Measurements from ENCODE around the gene TARBP1.

The TARBP1 gene

DNA sequence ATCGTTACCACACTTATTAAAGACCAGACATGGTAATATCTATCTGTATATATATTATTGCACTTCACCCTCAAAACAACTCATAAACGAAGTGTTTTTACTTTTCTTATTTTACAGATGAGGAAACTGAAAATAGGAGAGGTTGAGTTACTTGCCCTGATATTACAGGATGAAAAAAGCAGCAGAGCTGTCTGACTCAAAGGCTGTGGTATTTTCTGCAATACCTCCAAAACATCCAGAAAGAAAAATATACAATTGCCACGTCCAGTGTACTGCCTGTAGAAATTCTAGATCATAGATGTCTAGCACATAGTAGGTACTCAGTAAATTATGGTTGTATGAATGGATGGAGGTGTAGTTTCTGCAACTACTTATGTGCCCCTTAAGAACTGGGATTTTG lies 5.2 kb upstream of the TARBP1 start:
- DNase-seq: no peak

DNA sequence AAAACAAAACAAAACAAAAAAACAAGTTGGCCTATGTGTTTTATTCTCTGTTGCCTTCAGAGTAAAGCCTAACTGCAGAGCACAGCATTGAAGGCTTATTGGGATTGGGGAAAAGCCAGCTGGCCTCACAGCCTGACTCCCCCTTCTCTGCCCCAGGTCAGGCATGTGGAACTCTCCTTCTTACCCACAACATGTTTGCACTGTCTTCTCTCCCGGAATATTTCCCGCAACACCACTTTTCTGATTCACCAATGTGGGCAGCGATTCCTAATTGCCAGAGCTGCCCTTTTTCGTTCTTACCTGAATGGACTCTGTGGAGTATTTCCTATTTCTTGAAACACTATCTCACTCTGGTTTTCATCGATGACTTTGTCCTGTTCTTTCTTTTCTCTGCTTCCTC lies 2.8 kb upstream of the TARBP1 start:
- no peak for DNase-seq

DNA sequence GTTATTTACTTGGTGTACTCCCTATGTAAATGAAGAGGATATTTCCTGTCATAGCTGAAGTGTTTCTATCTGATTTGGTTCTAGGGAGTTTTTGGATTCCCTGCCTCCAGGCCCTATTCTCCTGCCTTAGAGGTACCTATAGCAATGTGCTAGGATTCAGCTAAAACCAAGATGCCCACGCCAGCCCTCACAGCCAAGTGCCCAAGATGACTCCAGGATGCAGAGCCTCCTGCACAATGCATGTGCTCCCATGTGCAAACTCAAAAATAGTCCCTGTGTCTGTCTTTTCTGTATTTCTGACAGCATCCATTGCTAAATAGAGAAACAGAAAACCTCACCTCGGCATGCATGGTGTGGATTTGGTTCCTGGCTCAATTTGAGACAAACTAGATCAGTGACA lies 887 bp upstream of the TARBP1 start:
- DNase-seq: no peak

DNA sequence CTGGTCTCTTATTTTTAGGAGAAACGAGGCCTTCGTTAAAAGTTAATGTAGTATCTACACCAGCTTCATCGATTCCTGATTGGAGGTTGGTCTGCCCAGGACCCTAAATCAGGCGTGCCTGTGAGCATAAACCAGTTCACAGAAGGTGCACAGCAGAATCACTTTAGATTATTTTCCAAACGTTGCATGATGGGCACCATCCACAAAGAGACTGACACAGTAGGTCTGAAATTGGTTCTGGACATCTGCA lies 256 bp upstream of the TARBP1 start:
- DNase-seq: no peak

DNA sequence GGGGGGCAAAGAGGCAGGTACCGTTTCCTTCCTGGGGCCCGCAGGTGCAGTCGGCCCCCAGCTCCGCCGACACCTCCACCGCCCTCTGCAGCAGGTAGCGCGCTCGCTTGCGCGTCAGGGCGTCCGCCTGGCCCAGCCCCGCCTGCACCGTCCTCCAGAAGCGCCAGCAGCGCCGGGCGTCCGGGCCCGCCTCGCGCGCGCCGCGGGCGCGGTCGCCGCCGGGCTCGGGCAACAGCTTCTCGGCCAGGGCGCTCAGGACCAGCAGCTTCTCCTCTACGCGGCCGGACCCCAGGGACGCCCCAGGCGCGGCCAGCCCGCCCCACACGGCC lies 863 bp downstream of the TARBP1 start:
- DNase-seq: peak; percentile 65

DNA sequence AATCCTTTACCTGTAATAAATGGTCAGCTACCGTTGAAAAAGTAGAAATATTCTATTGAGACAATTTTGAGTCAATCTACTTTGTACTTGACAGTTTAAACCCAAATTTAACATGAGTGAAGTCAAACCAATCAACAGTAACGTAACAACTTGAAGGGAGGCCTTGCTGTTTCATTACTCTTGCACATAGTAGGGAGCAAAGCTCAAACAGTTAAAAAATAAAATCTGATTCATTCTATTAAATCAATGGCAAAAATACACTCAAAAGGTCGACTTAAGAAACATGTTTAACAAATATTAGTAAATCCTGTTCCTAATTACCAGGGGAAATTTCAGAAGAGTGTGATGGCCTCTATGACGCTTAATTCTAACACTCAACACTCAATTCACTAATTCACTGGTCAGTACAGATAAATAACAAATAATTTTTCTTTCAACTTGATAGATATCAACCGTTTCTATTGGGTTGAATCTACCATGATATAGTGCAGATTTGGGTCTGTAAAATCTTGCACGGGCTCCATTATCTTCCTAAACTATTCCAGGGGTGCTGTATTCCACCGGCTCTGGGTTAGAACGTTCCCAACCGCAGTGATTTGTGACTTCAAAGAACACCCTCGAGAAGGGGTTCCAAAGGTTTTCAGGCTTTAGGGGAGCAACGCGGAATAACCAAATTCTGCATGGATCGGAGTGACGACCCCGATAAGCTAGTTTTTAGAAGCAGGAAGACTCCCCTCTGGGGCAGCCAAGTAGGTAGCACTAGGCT lies 1.4 kb downstream of the TARBP1 start:
- no peak for DNase-seq

DNA sequence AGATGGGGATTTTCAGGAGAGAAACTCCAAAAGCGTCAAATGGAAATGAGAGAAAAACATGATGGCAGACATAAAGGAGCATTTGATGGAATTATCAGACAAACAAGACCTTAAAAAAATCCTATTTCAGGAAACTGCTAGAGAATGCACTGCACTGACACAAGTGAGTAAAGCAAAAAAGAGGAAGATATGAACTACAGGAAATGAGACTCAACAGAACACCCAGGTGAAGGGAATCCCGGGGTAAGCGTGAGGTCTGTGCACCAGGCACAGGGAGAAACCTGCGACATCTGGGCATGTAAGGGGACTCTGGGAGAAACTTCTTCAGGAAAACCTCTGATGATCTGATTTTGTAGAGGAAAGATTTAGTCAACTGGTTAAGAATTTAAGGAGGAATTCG lies 2.8 kb downstream of the TARBP1 start:
- no peak for DNase-seq

DNA sequence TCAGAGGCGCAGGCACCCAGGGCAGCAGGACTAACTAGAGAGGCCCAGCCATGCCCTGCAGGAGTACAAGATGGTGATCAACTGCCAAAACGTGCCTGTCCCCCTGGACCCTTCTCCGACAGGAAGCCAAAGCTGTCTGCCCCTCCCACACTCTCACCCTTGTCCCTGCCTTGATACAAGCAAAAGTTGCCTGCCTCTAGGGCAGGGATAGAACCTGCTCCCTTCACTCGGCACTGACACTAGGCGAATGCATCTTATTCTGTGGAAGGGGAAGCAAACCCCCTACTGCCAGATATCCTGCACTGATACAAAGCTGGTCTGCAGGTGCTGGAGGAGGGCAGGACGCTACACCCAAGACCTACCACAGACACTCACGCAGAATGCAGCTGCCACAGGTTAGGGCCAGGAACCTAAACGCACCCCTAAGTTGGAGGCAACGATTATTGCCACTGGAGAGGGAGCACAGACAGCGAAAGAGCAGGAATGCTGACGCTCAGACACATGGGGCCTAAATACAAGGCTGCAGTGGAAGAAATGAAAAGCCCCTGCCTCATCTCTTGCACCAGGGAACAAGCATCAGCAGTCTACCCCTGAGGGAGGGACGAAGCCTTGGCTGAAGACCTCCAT lies 3.7 kb downstream of the TARBP1 start:
- DNase-seq: no peak

DNA sequence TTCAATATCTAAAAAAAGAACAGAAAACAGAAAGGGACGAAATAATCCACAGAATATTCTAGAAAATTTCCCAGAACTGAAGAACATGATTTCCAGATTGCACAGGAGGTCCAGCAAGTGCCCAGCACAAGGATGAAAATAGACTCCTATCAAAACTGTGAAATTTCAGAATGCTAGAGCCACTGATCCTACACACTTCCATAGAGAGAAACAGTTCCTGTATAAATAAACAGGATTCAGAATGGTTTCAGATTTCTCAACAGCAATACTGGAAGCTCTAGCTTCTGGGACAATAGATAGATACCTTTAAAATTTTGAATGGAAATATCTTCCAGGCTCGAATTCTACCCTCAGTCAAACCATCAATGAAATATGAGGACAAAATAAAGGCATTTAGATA lies 4.6 kb downstream of the TARBP1 start:
- DNase-seq: no peak

DNA sequence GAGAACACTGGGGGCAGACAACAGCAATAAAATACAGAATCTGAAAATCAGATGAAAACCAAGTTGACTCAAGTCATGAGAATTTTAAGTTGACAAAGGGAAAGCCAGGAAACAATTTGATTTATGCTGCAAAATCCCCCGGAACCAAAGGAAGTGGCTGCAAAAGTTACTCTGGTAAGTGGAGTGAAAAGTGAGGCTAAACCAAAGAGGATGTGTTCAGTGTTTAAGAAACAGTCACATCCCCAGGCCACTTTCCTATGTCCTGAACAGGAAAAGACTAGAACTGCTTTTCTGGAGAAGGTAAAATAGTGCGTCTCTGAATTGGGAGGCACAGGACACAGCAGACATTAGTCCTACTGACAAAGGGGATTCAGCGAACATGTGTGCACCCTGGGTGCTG lies 5.9 kb downstream of the TARBP1 start:
- DNase-seq: no peak

DNA sequence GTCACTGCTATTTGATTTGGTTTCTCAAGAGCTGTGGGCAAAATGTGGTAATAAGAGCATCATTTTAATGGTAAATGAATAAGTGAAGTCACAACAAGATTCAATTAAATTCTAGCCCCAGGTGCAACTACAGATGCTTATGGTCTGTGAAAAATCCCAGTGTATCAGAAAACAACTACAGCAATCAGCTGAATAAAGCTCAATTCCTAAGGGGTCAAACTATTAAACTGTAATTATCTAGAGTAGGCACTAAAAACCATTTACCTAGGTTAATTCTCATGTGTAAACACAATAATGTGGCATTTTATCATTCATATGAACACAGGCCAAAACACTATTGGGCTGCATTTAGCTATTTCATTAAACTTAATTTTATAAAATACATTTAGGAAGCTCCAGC lies 9.6 kb downstream of the TARBP1 start:
- no peak for DNase-seq

DNA sequence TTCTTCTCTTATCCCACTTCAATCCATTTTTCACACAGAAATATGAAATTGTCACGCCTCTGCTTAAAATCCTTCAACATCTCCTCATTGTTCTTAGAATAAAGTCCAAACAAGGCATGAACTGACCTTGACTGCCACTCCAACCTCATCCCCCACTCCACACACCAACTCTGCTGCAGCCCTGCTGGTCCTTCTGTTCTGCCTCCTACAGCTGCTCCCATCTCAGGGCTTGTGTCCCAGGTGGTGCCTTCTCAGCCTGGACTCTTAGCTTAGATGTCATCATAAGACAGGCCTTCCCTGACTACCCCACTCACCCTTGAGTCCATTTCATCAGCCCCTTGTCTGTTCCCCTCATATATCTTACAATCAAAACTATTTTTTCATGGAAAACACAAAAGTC lies 10.4 kb downstream of the TARBP1 start:
- DNase-seq: no peak

DNA sequence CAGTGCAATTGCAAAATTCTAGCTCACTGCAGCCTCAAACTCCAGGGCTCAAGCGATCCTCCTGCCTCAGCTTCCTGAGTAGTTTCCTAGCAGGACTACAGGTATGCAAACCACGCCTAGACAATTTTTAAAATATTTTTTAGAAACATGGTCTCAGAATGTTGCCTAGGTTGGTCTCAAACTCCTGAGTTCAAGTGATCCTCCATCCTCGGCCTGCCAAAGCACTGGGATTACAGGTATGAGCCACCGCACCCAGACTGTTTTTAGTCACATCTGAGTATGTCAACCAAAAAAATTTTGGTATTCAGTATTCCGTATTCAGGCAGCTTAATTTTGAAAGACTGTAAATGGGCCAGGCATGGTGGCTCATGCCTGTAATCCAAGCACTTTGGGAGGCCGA lies 11.2 kb downstream of the TARBP1 start:
- DNase-seq: no peak

DNA sequence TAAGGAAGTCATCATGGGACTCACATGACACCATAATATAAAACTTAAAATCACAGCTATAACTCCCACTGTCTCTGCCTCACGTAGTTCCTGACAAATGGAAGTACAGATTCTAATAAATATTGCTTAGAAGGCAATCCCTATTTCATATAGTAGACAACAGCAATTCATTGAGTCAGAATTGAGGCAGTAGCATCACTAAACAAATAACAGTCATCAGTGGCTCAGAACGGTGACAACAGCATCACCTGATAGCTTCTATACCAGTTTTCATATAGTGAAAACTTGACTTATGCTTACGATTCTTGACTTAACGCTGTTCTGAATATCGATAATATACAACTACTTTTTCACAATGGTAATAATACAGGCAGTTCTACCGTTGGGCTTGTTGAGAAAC lies 12.0 kb downstream of the TARBP1 start:
- DNase-seq: no peak

DNA sequence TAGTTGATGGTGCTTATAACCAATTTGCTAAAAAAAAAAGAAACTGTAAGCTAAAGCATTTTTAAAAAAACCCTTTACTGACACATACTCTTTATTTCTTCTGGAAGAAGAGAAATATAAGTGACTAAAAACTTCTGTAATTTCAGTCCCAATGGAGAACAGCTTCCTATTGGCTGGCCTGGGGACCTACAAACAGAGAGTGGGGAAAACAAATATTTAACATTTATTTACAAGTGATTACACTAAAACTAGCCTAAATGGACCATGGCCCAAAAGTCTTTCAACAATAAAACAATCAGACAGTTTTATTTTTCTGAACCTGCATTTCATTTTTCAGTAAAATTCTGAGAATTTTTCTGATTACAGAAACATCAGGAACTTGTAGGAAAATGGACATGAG lies 15.2 kb downstream of the TARBP1 start:
- DNase-seq: no peak

DNA sequence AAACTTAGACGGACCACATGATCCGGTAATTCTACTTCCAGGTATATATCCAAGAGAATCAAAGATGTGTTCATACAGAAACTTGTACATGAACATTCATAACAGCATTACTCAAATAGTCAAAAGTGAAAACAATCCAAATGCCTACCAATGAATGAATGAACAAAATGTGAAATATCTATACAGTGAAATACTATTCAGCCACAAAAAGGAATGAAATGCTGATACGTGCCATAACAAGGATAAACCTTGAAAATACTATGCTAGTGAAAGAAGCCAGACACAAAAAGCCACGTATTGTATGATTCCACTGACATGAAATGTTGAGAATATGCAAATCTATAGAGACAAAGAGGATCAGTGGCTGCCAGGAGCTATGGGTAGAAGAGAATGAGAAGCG lies 18.3 kb downstream of the TARBP1 start:
- no peak for DNase-seq

DNA sequence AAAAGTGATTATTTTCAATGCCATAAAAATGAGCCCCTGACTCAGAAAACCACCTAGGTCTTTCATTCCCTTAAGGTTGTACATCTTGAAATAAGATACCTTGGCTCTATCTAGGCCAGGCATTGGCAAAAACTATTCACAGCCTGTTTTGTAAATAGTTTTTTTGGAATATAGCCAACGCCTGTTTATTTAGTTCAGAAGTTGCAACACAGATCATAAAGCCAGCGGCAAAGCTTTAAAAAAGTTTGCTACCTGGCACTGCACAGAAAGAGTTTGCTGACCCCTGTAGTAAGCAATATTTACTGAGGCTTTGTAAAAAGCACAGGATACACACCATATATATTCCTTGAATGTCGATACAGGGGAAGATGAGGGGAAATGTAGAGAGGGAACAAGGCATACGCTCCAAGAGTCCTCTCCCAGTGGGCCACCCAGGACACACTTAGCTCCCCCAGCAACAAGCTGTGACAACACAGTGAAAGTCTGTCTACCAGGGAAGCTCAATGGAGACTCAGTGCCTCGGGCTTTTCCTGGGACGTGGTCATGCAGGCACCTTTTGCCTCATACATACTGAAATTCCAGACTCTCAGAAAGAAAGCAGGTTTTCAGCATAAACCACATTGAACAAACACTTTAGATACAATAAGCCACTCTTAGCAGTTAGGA lies 20.5 kb downstream of the TARBP1 start:
- DNase-seq: peak; percentile 63

DNA sequence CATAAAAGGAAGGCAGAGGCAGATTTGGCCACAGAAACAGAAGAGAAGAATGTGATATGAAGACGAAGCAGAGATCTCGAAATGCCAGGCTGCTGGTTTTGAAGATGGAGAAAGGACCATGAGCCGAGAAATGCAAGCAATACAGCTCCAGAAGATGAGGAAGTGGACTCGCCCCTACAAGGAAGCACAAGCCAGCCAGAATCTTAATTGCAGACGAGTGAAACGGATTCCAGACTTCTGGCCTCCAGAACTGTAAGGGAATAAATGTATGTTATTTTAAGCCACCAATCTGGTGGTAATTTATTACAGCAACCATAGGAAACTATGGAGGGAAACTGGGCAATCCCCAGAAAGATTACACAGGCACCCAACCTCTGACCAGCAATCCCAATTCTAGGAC lies 24.1 kb downstream of the TARBP1 start:
- DNase-seq: no peak

DNA sequence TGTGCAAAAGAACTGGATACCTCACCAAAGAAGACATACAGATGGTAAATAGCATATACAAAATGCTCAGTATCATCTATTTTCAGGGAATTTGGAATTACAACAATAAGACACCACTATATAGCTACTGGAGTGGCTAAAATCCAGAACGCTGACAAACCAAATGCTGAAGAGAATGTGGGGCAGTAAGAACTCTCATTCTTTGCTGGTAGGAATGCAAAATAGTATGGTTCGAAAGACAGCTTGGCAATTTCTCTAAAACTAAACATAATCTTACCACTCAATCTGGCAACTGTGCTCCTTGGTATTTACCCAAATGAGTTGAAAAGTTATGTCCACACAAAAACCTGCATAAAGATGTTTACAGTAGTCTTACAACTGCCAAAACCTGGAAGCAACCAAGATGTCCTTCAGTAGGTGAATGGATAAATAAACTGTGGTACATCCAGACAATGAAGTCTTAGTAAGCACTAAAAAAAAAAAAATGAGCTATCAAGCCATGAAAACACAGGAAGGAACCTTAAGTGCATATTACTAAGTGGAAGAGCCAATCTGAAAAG lies 26.5 kb downstream of the TARBP1 start:
- no peak for DNase-seq

DNA sequence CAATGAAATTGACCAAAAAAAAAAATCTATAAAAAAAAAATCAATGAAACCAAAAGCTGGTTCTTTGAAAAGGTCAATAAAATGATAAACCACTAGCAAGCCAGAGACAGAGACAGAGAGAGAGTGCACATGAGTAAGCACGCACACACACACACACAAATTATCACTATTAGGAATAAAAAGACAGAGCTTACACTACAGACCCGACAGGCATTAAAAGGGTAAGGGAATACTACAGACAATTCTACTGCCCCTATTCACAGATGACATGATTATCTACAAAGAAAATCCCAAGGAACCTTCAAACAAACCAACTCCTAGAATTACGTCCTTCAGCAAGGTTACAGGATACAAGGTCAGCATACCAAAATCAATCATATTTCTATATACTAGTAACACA lies 38.6 kb downstream of the TARBP1 start:
- no peak for DNase-seq

DNA sequence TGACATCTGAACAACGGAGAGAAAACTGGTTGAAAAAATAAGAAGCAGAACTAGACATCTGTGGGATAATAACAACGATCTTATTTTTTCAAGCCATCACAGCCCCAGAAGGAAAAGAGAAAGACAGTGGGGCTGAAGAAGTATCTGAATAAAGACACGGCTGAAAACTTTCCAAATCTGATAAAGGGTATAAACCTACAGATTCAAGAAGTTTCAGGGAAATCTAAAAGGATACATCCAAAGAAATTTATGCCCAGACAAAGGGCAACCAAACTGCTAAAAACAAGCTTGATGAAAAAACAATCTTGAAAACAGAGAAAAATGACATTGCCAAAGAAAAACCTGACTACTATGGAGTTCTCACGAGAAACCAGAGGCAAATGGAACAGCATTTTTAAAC lies 40.4 kb downstream of the TARBP1 start:
- no peak for DNase-seq

DNA sequence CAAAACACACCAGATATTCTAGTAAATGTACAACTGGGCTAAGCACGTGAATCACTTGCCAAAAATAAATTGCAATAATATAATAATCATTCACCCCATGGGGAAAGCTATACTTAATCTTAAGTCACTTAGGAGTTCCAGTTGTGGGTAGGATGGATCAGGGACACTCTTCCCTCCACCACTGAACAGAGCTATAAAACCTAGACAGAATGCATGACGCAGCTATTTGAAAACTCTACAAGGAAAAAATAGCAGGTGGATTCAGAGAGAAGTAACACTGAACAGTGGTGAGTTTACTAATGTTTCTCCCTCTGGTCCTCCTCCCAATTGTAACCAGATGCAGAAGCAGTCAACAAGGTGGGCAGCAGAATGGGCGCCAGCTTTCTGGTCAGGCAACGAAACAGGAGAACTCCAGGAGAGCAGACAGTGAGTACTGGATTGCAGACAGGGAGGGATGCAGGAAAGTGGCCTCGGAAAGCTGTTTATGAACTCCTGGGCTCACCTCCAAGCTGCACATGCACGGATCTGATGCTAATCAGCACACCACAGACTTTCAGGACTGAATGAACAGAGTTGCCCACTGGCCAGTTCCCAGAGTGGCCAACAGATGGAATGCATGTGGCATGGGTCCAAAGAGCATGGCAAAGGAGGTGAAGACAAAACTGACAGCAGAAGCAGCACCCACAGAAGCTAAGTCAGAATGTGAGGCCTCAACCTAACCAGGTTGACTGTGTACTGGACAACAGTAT lies 41.4 kb downstream of the TARBP1 start:
- no peak for DNase-seq

DNA sequence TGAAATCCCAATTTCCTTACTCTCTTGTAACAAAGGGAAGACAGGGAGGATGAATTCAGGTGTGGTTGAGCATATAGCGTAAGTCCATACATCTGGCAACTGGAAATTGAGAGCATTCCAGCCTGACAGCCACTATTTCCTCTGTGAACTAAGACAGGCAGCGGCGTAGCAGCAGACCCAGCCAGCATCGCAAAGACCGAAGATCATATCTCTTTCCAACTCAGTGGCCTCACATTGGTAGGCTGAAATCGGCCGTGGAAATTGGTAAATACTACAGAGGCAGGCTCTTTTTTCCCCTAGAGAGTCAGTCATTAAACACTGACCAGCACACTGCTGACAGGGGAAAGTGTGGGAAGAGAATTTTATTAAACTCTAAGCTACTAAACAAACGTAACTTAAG lies 43.4 kb downstream of the TARBP1 start:
- no peak for DNase-seq

DNA sequence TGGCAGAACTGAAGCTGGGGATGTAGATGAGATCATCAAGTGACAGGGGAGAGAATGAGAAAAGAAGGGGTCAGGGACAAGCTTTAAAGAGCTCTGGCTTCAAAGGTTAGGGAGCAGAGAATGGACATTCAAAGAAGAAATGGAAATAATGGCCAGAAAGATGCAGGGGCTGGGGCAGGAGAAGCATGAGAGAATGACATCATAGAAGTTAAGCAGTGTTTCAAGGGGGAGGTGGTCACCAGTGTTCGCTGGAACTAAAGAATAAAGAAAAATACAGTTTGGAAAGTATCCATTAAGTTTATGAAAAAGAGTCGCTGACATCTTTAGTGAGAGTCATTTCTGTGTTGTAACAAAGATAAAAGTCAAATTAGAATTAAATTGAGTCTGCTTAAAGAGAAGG lies 44.3 kb downstream of the TARBP1 start:
- no peak for DNase-seq
